ENCODE data around the gene EXOC6. TPM values are rescaled to one million over a fixed set of nuclear protein-coding genes. Genes with fewer than 3 reads are reported as not detected.
A peak's percentile ranks its signal among the peaks of the same experiment; 100 is the strongest.

Gene EXOC6
- total RNA-seq (10 to 100 TPM; 10.5 to 14.8 TPM), total RNA-seq (28.6 to 31.6 reads per million in 2 donors)

- peak; percentile 91 for ATAC-seq
- peak; percentile 78 to 84 (median 79) for DNase-seq
- Mint-ChIP-seq H3K27me3 (no peaks in the 10 kb centered on the region), H3K4me1 (peaks cover 19% of the 10 kb centered on the region), H3K4me3 (peak within 1 kb of the TSS; percentile 92), H3K27ac (peak within 1 kb of the TSS; percentile 66), H3K36me3 (ENCODE audit: low read depth) (no peaks in the 10 kb centered on the region)
- H3K9me3 ChIP-seq (ENCODE audit: control insufficient read depth, low read length, poor library complexity, severe bottlenecking): no peaks in the 10 kb centered on the region
Observed at GRCh38 chr10:92848441-92849233, at the start of gene EXOC6. TSS of gene EXOC6 (plus strand) at chr10:92848520. CDS start at chr10:92848534, 14 bp downstream.

GRCh38 chr10:92799568-92799967, 48.8 kb upstream of the EXOC6 start:
- no peak for ATAC-seq

GRCh38 chr10:92800134-92800733, 48.1 kb upstream of the EXOC6 start:
- DNase-seq (no peak), ATAC-seq (no peak)
- Mint-ChIP-seq H3K27me3 (peaks cover 5% of the 10 kb centered on the region), H3K27ac (no peak overlapping the region), H3K4me1 (peaks cover 2% of the 10 kb centered on the region), H3K36me3 (ENCODE audit: low read depth) (no peaks in the 10 kb centered on the region), H3K4me3 (no peak overlapping the region)
- no peaks in the 10 kb centered on the region for H3K9me3 ChIP-seq (ENCODE audit: control insufficient read depth, low read length, poor library complexity, severe bottlenecking)

More at GRCh38 chr10:92799568-92799967, 48.8 kb upstream of the EXOC6 start:
- Mint-ChIP-seq H3K4me1 (peaks cover 2% of the 10 kb centered on the region), H3K36me3 (ENCODE audit: low read depth) (no peaks in the 10 kb centered on the region), H3K27ac (no peak overlapping the region), H3K4me3 (no peak overlapping the region), H3K27me3 (peaks cover 12% of the 10 kb centered on the region)
- H3K9me3 ChIP-seq (ENCODE audit: control insufficient read depth, low read length, poor library complexity, severe bottlenecking): no peaks in the 10 kb centered on the region
- no peak for DNase-seq

GRCh38 chr10:92801978-92802872, 46.1 kb upstream of the EXOC6 start:
- Mint-ChIP-seq H3K36me3 (ENCODE audit: low read depth) (no peaks in the 10 kb centered on the region), H3K4me3 (no peak overlapping the region), H3K27me3 (no peaks in the 10 kb centered on the region), H3K4me1 (peaks cover 2% of the 10 kb centered on the region), H3K27ac (no peak overlapping the region)
- no peaks in the 10 kb centered on the region for H3K9me3 ChIP-seq (ENCODE audit: control insufficient read depth, low read length, poor library complexity, severe bottlenecking)
- ATAC-seq: no peak
- no peak for DNase-seq

GRCh38 chr10:92809840-92810239, 38.5 kb upstream of the EXOC6 start:
- DNase-seq: no peak
- Mint-ChIP-seq H3K27ac (no peak overlapping the region), H3K27me3 (no peaks in the 10 kb centered on the region), H3K4me3 (no peak overlapping the region), H3K4me1 (no peaks in the 10 kb centered on the region), H3K36me3 (ENCODE audit: low read depth) (peaks cover 4% of the 10 kb centered on the region)
- ATAC-seq: no peak
- H3K9me3 ChIP-seq (ENCODE audit: control insufficient read depth, low read length, poor library complexity, severe bottlenecking): no peaks in the 10 kb centered on the region

- DNase-seq (no peak), ATAC-seq (no peak)
- Mint-ChIP-seq H3K27ac (no peak overlapping the region), H3K36me3 (ENCODE audit: low read depth) (peaks cover 4% of the 10 kb centered on the region), H3K4me3 (no peak overlapping the region), H3K27me3 (no peaks in the 10 kb centered on the region), H3K4me1 (no peaks in the 10 kb centered on the region)
- no peaks in the 10 kb centered on the region for H3K9me3 ChIP-seq (ENCODE audit: control insufficient read depth, low read length, poor library complexity, severe bottlenecking)
Observed at GRCh38 chr10:92810934-92811532, 37.3 kb upstream of the EXOC6 start.

- H3K4me3 Mint-ChIP-seq: no peak overlapping the region
- H3K27ac Mint-ChIP-seq: no peak overlapping the region
- H3K9me3 ChIP-seq (ENCODE audit: control insufficient read depth, low read length, poor library complexity, severe bottlenecking): no peaks in the 10 kb centered on the region
- no peak for ATAC-seq
- no peaks in the 10 kb centered on the region for H3K4me1 Mint-ChIP-seq
- H3K36me3 Mint-ChIP-seq (ENCODE audit: low read depth): peaks cover 4% of the 10 kb centered on the region
- no peak for DNase-seq
- peaks cover 4% of the 10 kb centered on the region for H3K27me3 Mint-ChIP-seq
Observed at GRCh38 chr10:92811986-92812385, 36.3 kb upstream of the EXOC6 start.

GRCh38 chr10:92813979-92814378, 34.3 kb upstream of the EXOC6 start:
- no peak overlapping the region for H3K27ac Mint-ChIP-seq
- H3K4me3 Mint-ChIP-seq: no peak overlapping the region

GRCh38 chr10:92814790-92815189, 33.5 kb upstream of the EXOC6 start:
- DNase-seq: no peak
- H3K36me3 Mint-ChIP-seq (ENCODE audit: low read depth): peaks cover 3% of the 10 kb centered on the region
- H3K9me3 ChIP-seq (ENCODE audit: control insufficient read depth, low read length, poor library complexity, severe bottlenecking): no peaks in the 10 kb centered on the region
- H3K4me3 Mint-ChIP-seq: no peak overlapping the region
- ATAC-seq: no peak
- no peaks in the 10 kb centered on the region for H3K4me1 Mint-ChIP-seq
- H3K27me3 Mint-ChIP-seq: peaks cover 4% of the 10 kb centered on the region
- no peak overlapping the region for H3K27ac Mint-ChIP-seq

More at GRCh38 chr10:92813979-92814378, 34.3 kb upstream of the EXOC6 start:
- no peaks in the 10 kb centered on the region for H3K4me1 Mint-ChIP-seq
- H3K36me3 Mint-ChIP-seq (ENCODE audit: low read depth): peaks cover 4% of the 10 kb centered on the region
- peaks cover 4% of the 10 kb centered on the region for H3K27me3 Mint-ChIP-seq
- ATAC-seq: no peak
- H3K9me3 ChIP-seq (ENCODE audit: control insufficient read depth, low read length, poor library complexity, severe bottlenecking): no peaks in the 10 kb centered on the region
- DNase-seq: no peak

- no peak overlapping the region for H3K4me3 Mint-ChIP-seq
- H3K27me3 Mint-ChIP-seq: peaks cover 4% of the 10 kb centered on the region
- no peak overlapping the region for H3K27ac Mint-ChIP-seq
- ATAC-seq: no peak
- no peak for DNase-seq
- no peaks in the 10 kb centered on the region for H3K4me1 Mint-ChIP-seq
- H3K36me3 Mint-ChIP-seq (ENCODE audit: low read depth): peaks cover 2% of the 10 kb centered on the region
- H3K9me3 ChIP-seq (ENCODE audit: control insufficient read depth, low read length, poor library complexity, severe bottlenecking): no peaks in the 10 kb centered on the region
Observed at GRCh38 chr10:92816091-92816531, 32.2 kb upstream of the EXOC6 start.

GRCh38 chr10:92822060-92822634, 26.2 kb upstream of the EXOC6 start:
- Mint-ChIP-seq H3K27ac (peak overlapping the region; percentile 30), H3K4me1 (peaks cover 19% of the 10 kb centered on the region), H3K27me3 (no peaks in the 10 kb centered on the region), H3K4me3 (no peak overlapping the region), H3K36me3 (ENCODE audit: low read depth) (no peaks in the 10 kb centered on the region)
- DNase-seq (no peak), ATAC-seq (no peak)
- H3K9me3 ChIP-seq (ENCODE audit: control insufficient read depth, low read length, poor library complexity, severe bottlenecking): no peaks in the 10 kb centered on the region

GRCh38 chr10:92822964-92823363, 25.4 kb upstream of the EXOC6 start:
- peaks cover 19% of the 10 kb centered on the region for H3K4me1 Mint-ChIP-seq
- no peaks in the 10 kb centered on the region for H3K27me3 Mint-ChIP-seq
- no peaks in the 10 kb centered on the region for H3K9me3 ChIP-seq (ENCODE audit: control insufficient read depth, low read length, poor library complexity, severe bottlenecking)
- no peak overlapping the region for H3K27ac Mint-ChIP-seq
- H3K4me3 Mint-ChIP-seq: no peak overlapping the region
- H3K36me3 Mint-ChIP-seq (ENCODE audit: low read depth): no peaks in the 10 kb centered on the region
- no peak for ATAC-seq
- no peak for DNase-seq

All from T-helper 17 cell (primary cell).